ENCODE data around the gene CCN6. TPM values are rescaled to one million over a fixed set of nuclear protein-coding genes. Genes with fewer than 3 reads are reported as not detected.

The CCN6 gene
- total RNA-seq, 1 donor from 2014 or later: not detected

DNA sequence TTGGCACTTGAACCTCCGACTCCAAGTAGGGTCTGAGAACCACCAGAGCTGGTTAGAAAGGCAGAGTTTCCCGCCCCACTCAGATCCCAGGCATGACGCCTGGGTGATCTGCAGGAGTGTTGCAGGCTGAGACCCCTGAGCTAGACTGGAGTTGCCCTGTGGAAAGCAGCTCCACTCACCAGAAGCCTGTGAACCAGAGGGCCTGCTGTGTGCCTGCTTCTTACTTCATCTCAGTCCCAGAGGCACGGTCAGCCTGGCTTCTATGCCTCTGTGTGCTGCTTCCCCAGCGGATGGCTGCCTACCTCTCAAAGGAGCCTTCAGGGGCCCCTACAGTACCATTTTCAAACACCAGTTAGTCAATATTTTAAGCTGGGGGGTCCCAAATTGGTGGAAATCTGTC lies 15.6 kb upstream of the CCN6 start:
- H3K27me3 Mint-ChIP-seq (ENCODE audit: unreplicated experiment): no peaks in the 10 kb centered on the region
- H3K4me3 Mint-ChIP-seq (ENCODE audit: unreplicated experiment): no peak overlapping the region
- no peaks in the 10 kb centered on the region for H3K36me3 Mint-ChIP-seq (ENCODE audit: unreplicated experiment)
- H3K4me1 Mint-ChIP-seq (ENCODE audit: unreplicated experiment): peaks cover 25% of the 10 kb centered on the region
- H3K9me3 Mint-ChIP-seq (ENCODE audit: unreplicated experiment): no peaks in the 10 kb centered on the region
- DNase-seq (ENCODE audit: extremely low spot score, unreplicated experiment): no peak
- peak overlapping the region; percentile 76 for H3K27ac Mint-ChIP-seq (ENCODE audit: unreplicated experiment)
- TF ChIP-seq, protein P1, sequence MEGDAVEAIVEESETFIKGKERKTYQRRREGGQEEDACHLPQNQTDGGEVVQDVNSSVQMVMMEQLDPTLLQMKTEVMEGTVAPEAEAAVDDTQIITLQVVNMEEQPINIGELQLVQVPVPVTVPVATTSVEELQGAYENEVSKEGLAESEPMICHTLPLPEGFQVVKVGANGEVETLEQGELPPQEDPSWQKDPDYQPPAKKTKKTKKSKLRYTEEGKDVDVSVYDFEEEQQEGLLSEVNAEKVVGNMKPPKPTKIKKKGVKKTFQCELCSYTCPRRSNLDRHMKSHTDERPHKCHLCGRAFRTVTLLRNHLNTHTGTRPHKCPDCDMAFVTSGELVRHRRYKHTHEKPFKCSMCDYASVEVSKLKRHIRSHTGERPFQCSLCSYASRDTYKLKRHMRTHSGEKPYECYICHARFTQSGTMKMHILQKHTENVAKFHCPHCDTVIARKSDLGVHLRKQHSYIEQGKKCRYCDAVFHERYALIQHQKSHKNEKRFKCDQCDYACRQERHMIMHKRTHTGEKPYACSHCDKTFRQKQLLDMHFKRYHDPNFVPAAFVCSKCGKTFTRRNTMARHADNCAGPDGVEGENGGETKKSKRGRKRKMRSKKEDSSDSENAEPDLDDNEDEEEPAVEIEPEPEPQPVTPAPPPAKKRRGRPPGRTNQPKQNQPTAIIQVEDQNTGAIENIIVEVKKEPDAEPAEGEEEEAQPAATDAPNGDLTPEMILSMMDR (IDR thresholded peaks at IDR 0.05): no peak

DNA sequence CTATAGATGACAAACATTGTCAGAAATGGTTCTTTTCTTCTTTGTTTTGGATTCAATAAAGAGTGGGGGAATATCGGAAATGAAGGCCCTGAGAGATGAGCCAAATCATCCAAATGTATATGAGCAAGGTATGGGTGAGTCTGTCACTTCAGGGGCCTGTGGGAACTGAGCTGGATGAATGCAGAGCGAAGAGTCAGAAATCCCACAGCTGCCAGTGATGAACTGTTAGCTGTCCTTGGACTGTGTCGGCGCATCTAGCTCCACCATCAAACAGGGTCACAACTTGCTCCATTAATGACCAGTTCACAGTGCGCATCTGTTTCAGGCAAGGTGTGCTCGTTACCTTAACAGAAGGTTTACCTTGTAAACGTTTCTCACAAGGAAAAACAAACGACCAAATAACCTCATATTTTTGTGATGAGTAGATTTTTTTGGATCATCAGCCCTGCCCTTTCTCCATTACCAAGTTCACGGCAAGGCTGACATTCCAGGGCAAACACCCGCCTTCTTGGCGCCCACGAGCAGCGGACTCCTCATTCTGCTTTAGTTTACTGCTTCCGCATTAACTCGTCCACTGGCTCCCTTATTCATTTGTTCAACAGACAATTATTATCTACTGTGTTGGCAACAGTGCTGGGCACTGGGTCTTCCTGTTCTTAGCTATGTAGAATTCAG lies 15.0 kb upstream of the CCN6 start:
- Mint-ChIP-seq H3K9me3 (ENCODE audit: unreplicated experiment) (no peaks in the 10 kb centered on the region), H3K4me3 (ENCODE audit: unreplicated experiment) (no peak overlapping the region), H3K4me1 (ENCODE audit: unreplicated experiment) (peaks cover 27% of the 10 kb centered on the region), H3K27ac (ENCODE audit: unreplicated experiment) (peak overlapping the region; percentile 76), H3K27me3 (ENCODE audit: unreplicated experiment) (no peaks in the 10 kb centered on the region), H3K36me3 (ENCODE audit: unreplicated experiment) (no peaks in the 10 kb centered on the region)
- DNase-seq (ENCODE audit: extremely low spot score, unreplicated experiment): no peak
- TF ChIP-seq, protein P1 (IDR thresholded peaks at IDR 0.05): no peak

DNA sequence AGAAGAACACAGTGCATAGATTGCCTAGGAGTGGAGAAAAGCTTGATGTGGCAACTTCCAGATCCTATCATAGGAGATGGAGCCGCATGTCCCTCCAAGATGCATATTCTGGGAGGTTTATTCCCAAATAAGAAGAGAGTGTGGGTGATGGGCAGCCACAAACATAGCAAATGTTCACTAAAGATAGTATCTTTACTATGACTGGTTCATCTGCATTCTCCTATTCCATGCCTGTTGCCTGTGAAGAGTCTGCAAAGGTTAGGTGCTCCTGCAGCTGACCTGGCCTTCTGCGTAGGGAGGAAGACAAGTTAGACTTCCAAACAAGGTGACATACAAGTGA lies 14.5 kb upstream of the CCN6 start:
- no peaks in the 10 kb centered on the region for H3K27me3 Mint-ChIP-seq (ENCODE audit: unreplicated experiment)
- no peaks in the 10 kb centered on the region for H3K9me3 Mint-ChIP-seq (ENCODE audit: unreplicated experiment)
- TF ChIP-seq, protein P1 (IDR thresholded peaks at IDR 0.05): no peak
- DNase-seq (ENCODE audit: extremely low spot score, unreplicated experiment): no peak
- no peak overlapping the region for H3K27ac Mint-ChIP-seq (ENCODE audit: unreplicated experiment)
- peaks cover 28% of the 10 kb centered on the region for H3K4me1 Mint-ChIP-seq (ENCODE audit: unreplicated experiment)
- H3K36me3 Mint-ChIP-seq (ENCODE audit: unreplicated experiment): no peaks in the 10 kb centered on the region
- H3K4me3 Mint-ChIP-seq (ENCODE audit: unreplicated experiment): no peak overlapping the region

DNA sequence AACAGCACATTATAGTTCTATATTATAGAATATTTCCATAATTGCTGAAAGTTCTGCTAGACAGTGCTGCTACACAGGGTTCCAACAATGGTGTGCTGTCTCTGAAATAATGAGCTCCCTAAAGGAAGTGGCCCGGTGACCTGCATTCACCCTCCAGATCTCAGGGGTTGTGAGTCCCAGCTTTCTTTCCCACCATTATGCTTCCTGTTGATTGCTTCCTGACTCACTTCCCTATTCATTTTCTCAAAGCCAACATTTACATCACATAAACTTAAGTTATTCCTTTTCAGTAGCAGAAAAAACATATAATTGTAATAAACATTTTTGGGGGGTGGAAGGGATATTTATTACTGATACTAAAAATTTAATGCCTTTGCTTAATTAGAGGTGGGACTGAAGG lies 12.9 kb upstream of the CCN6 start:
- H3K4me3 Mint-ChIP-seq (ENCODE audit: unreplicated experiment): no peak overlapping the region
- H3K9me3 Mint-ChIP-seq (ENCODE audit: unreplicated experiment): no peaks in the 10 kb centered on the region
- no peak for DNase-seq (ENCODE audit: extremely low spot score, unreplicated experiment)
- no peak overlapping the region for H3K27ac Mint-ChIP-seq (ENCODE audit: unreplicated experiment)
- no peaks in the 10 kb centered on the region for H3K27me3 Mint-ChIP-seq (ENCODE audit: unreplicated experiment)
- peaks cover 31% of the 10 kb centered on the region for H3K4me1 Mint-ChIP-seq (ENCODE audit: unreplicated experiment)
- TF ChIP-seq, protein P1 (IDR thresholded peaks at IDR 0.05): no peak
- H3K36me3 Mint-ChIP-seq (ENCODE audit: unreplicated experiment): no peaks in the 10 kb centered on the region

DNA sequence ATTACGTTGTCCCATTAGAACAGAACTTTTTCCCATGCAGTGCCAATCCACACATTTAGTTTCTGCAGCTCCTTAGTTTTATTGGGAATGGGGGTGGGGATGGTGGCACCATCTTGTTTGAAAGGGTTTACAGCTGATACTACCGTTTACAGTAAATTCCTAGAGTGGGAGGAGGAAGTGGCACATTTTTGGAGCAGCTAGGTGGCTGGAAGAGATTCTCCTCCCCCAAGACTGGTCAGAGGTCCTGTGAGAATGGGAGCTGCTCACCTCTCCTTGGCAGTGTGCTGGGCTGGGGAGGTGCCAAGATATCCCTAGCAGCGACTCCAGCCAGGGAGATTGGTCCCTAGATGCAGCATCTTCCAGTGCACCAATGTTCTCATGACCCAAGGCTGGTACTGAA lies 12.4 kb upstream of the CCN6 start:
- DNase-seq (ENCODE audit: extremely low spot score, unreplicated experiment): no peak
- TF ChIP-seq, protein P1 (IDR thresholded peaks at IDR 0.05): no peak
- no peak overlapping the region for H3K4me3 Mint-ChIP-seq (ENCODE audit: unreplicated experiment)
- peaks cover 31% of the 10 kb centered on the region for H3K4me1 Mint-ChIP-seq (ENCODE audit: unreplicated experiment)
- no peaks in the 10 kb centered on the region for H3K36me3 Mint-ChIP-seq (ENCODE audit: unreplicated experiment)
- H3K27me3 Mint-ChIP-seq (ENCODE audit: unreplicated experiment): no peaks in the 10 kb centered on the region
- H3K9me3 Mint-ChIP-seq (ENCODE audit: unreplicated experiment): no peaks in the 10 kb centered on the region
- H3K27ac Mint-ChIP-seq (ENCODE audit: unreplicated experiment): no peak overlapping the region
